Chondrocyte (in vitro differentiated cells): ENCODE results near the gene TICAM2. TPM values are rescaled to one million over a fixed set of nuclear protein-coding genes. Genes with fewer than 3 reads are reported as not detected.

Experiments
- DNase-seq: peaks from one replicate; pipeline ENCODE4 v3.0.0; 2021; ENCODE audit warnings: mixed read lengths, low spot score
- H3K27ac Mint-ChIP-seq: one replicate; pipeline ENCODE4 v1.8.0; 2021; ENCODE audit warnings: mild to moderate bottlenecking, moderate library complexity, mixed read lengths; ENCODE audit not compliant: unreplicated experiment
- H3K27me3 Mint-ChIP-seq: 2 replicates; pipeline ENCODE4 v1.8.0; 2021; ENCODE audit warnings: low read depth, mixed read lengths
- H3K36me3 Mint-ChIP-seq: 2 replicates; pipeline ENCODE4 v1.8.0; 2021; ENCODE audit warnings: low read depth, mixed read lengths
- H3K4me1 Mint-ChIP-seq: 2 replicates; pipeline ENCODE4 v1.8.0; 2021; ENCODE audit warnings: low read depth, mild to moderate bottlenecking, mixed read lengths
- H3K4me3 Mint-ChIP-seq: one replicate; pipeline ENCODE4 v1.8.0; 2021; ENCODE audit warnings: mild to moderate bottlenecking, moderate library complexity, mixed read lengths; ENCODE audit not compliant: unreplicated experiment
- H3K9me3 Mint-ChIP-seq: 2 replicates; pipeline ENCODE4 v1.8.0; 2021; ENCODE audit warnings: low read depth, mixed read lengths
- CTCF ChIP-seq: fragments of 200-600 bp; sonication (generic); IDR thresholded peaks from 2 replicates; pipeline ENCODE4 v1.5.0; 2021; ENCODE audit warnings: antibody characterized with exemption, mild to moderate bottlenecking, moderate library complexity
- total RNA-seq: library from RNA; stranded (reverse); gene quantifications from 3 replicates; pipeline ENCODE4 v1.2.1, GENCODE V29; 2021

The TICAM2 gene
- total RNA-seq, 1 donor from 2014 or later: 4.7 TPM

DNA sequence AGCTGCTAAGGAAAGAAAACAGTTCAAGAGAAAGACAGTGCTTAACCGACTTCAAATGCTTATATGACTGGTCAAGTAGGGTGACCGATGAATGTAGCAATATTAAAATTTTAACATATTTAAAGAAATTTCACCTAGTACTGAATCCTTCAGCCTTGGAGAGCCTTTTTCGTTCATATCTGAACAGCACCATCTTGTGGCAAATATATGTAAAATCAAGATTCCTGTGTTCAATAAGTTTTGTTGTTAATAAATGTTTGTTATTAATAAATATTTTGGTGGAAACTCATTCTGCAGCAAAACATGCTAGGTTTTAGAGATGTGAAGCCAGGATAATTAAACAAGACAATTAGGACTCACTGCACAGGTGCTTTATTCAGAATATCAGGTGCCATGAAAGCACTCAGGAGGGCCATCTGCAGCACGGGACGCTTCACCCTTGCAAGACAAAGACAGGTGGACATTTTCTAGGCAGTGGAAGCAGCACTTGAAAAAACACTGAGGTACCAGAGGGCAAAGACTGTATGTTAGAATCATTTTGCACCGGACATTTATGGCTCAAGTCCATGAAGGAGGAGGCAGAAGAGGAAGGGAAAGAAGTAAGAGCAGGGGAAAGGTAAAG, 15.6 kb downstream of the TICAM2 start:
- Mint-ChIP-seq H3K4me3 (no peak overlapping the region), H3K27me3 (no peaks in the 10 kb centered on the region), H3K9me3 (no peaks in the 10 kb centered on the region), H3K27ac (no peak overlapping the region), H3K4me1 (peaks cover 16% of the 10 kb centered on the region), H3K36me3 (no peaks in the 10 kb centered on the region)
- DNase-seq: no peak
- peak; percentile 93 for TF ChIP-seq CTCF

DNA sequence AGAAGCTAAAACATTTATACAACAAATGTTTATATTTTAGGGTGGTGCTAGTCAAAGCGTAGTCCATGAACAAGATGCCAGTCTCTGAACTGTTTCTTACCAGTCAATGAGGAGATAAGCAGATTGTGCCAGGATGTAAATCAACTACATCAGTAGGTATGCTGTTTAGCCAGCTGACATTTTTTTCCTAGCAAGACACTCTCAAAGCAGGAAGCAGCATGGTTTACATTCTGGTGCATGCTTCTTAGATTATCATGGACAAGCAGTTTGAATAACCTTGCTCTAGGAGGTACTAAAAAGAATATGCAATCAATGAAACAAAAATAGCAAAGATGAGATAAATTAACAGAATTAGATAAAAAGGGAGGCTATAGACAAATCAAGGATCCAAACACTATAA, 17.0 kb downstream of the TICAM2 start:
- no peak overlapping the region for H3K27ac Mint-ChIP-seq
- H3K36me3 Mint-ChIP-seq: peaks cover 4% of the 10 kb centered on the region
- H3K9me3 Mint-ChIP-seq: no peaks in the 10 kb centered on the region
- H3K4me1 Mint-ChIP-seq: peaks cover 25% of the 10 kb centered on the region
- DNase-seq: no peak
- no peak for TF ChIP-seq CTCF
- H3K27me3 Mint-ChIP-seq: no peaks in the 10 kb centered on the region
- H3K4me3 Mint-ChIP-seq: no peak overlapping the region

- Mint-ChIP-seq H3K9me3 (no peaks in the 10 kb centered on the region), H3K36me3 (peaks cover 4% of the 10 kb centered on the region), H3K4me3 (no peak overlapping the region), H3K27me3 (no peaks in the 10 kb centered on the region), H3K4me1 (peaks cover 31% of the 10 kb centered on the region), H3K27ac (peak overlapping the region; percentile 23)
- DNase-seq: no peak
- no peak for TF ChIP-seq CTCF
Observed at GRCh38 chr5:115584501-115584900, 17.8 kb downstream of the TICAM2 start.

DNA sequence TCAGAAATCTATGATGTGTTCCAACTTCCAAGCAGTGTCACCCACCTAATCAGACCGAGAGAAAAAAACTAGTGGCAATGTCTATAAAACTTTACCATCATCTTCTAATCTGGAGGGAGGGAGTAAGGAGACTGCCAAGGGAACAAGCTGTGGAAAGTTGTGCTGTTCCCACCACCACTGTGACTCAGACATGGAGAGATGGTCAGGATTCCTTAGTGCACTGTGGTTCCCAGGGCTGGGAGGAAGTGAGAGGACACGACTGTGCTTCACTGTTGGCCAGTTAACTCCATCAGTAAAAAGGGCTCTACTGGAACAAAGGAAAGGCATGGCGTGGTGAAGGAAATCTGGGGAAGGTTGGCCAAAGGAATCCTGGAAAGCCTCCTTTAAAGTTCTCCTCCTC, 18.8 kb downstream of the TICAM2 start:
- H3K27ac Mint-ChIP-seq: peak overlapping the region; percentile 95
- peaks cover 4% of the 10 kb centered on the region for H3K36me3 Mint-ChIP-seq
- no peaks in the 10 kb centered on the region for H3K27me3 Mint-ChIP-seq
- peaks cover 36% of the 10 kb centered on the region for H3K4me1 Mint-ChIP-seq
- no peaks in the 10 kb centered on the region for H3K9me3 Mint-ChIP-seq
- DNase-seq: no peak
- TF ChIP-seq CTCF: no peak
- H3K4me3 Mint-ChIP-seq: no peak overlapping the region

DNA sequence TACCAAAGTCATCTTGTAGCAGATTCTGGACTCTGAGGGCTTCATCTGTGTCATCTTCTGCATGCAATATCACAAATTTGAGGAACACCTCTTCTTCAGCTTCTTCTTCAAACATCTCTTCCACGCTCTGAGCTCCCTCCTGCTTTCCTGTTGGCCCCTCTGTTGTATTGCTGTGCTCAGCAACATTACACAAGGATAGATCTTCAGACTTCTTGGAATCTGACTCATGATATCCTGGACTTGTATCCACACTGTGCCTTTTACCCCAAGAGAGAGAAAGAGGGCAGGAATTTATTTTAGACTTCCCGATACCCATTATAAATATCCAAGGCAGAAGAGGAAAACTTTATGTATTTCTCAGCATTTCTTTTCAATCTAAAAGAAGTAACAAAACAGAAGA, 21.3 kb downstream of the TICAM2 start:
- peaks cover 9% of the 10 kb centered on the region for H3K36me3 Mint-ChIP-seq
- peaks cover 43% of the 10 kb centered on the region for H3K4me1 Mint-ChIP-seq
- H3K9me3 Mint-ChIP-seq: peaks cover 6% of the 10 kb centered on the region
- H3K27ac Mint-ChIP-seq: no peak overlapping the region
- DNase-seq: no peak
- TF ChIP-seq CTCF: no peak
- no peak overlapping the region for H3K4me3 Mint-ChIP-seq
- H3K27me3 Mint-ChIP-seq: no peaks in the 10 kb centered on the region
